Measurements from ENCODE around the gene DBF4B.

Gene DBF4B

DNA sequence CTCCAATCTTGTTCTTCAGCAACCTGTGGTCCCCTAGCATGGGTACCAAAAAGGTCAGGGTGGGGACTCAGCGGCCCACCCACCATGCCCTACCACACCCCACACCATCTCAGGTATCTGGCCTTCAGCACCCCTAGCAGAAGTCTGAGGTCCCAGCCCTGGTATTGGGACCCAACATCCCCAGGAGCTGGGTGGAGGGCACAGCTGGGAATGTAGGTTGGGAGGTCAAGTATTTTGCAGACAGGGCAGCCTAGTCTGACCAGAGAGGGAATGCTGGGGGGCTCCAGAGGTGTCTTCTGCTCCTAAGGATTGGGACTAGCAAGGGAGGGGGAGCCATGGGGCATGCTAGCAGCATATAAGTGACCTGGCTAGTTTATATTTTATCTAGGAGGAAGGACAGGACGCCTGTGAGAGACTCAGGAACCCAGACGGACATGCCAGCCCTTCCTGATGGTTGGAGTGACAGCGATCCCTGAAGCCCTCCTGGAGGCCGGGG is 49.5 kb downstream of the DBF4B start:
- TF ChIP-seq JUND (IDR thresholded peaks at IDR 0.05; ENCODE audit: low read depth) = no peak
- DNase-seq (ENCODE audit: low read depth in 1 of 2, low spot score in 1 of 2) = no peak
- in situ Hi-C loops (cut with HindIII; ENCODE audit: low pct_unique_long_range_greater_than_20kb, low sequenced_read_pairs) = no loop called here

GRCh38 chr17:44758414-44759085 is 50.1 kb downstream of the DBF4B start, which contains the start of gene ADAM11:
ADAM11 (plus strand) TSS chr17:44758988; CDS start chr17:44759200, 212 bp downstream.
- no peak for TF ChIP-seq JUND (IDR thresholded peaks at IDR 0.05; ENCODE audit: low read depth)
- in situ Hi-C loops (cut with HindIII; ENCODE audit: low pct_unique_long_range_greater_than_20kb, low sequenced_read_pairs) = no loop called here
- DNase-seq (ENCODE audit: low read depth in 1 of 2, low spot score in 1 of 2) = peak in 1 of 2 experiments; percentile 77

DNA sequence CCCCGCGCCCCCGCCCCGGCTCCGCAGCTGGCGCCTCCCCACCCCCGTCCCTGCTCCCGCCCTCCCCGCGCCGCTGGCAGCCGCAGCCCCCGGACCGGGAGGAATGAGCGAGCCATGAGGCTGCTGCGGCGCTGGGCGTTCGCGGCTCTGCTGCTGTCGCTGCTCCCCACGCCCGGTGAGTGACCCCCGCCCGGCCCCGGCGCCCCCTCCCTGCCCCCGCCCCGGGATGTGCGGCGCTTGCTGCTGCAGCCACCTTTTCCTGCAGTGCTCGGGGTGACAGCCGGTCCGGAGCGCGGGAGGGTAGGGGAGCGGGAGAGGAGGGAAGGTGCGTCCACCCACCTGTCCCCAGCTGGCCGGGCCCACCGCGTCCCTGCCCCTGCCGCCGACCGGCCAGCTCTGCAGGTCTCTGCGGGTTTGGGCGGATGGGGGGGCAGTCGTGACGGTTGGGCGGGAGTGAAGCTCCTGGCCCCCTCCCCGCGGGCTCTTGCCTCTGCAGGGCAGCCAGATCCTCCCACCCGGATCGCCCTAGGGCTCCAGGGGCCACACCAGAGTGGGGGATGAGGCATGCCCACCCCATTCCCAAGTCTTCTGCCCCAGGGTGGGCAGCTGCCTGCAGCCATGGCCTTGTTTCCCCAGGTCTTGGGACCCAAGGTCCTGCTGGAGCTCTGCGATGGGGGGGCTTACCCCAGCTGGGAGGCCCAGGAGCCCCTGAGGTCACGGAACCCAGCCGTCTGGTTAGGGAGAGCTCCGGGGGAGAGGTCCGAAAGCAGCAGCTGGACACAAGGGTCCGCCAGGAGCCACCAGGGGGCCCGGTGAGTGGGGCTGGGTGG is 50.8 kb downstream of the DBF4B start:
- peak in 1 of 2 experiments; percentile 69 for DNase-seq (ENCODE audit: low read depth in 1 of 2, low spot score in 1 of 2)
- in situ Hi-C loops (cut with HindIII; ENCODE audit: low pct_unique_long_range_greater_than_20kb, low sequenced_read_pairs) = no loop called here
- no peak for TF ChIP-seq JUND (IDR thresholded peaks at IDR 0.05; ENCODE audit: low read depth)

DNA sequence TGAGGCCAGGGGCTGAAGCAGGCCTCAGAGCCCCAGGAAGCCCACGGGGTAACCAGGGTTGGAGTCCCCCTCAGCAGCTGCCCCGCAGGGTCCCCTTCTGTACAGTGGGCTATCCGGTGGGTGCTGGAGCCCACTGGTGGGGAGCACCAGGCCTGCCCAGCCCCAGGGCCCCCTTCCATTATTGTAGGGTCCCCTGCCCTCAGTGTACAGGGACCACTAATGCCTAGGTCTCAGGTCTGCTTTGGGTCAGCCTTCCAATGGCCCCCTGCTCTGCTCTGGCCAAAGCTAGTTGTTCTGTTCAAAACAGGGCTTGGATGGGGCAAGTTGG is 51.4 kb downstream of the DBF4B start:
- no peak for TF ChIP-seq JUND (IDR thresholded peaks at IDR 0.05; ENCODE audit: low read depth)
- in situ Hi-C loops (cut with HindIII; ENCODE audit: low pct_unique_long_range_greater_than_20kb, low sequenced_read_pairs) = no loop called here
- DNase-seq (ENCODE audit: low read depth in 1 of 2, low spot score in 1 of 2) = no peak

DNA sequence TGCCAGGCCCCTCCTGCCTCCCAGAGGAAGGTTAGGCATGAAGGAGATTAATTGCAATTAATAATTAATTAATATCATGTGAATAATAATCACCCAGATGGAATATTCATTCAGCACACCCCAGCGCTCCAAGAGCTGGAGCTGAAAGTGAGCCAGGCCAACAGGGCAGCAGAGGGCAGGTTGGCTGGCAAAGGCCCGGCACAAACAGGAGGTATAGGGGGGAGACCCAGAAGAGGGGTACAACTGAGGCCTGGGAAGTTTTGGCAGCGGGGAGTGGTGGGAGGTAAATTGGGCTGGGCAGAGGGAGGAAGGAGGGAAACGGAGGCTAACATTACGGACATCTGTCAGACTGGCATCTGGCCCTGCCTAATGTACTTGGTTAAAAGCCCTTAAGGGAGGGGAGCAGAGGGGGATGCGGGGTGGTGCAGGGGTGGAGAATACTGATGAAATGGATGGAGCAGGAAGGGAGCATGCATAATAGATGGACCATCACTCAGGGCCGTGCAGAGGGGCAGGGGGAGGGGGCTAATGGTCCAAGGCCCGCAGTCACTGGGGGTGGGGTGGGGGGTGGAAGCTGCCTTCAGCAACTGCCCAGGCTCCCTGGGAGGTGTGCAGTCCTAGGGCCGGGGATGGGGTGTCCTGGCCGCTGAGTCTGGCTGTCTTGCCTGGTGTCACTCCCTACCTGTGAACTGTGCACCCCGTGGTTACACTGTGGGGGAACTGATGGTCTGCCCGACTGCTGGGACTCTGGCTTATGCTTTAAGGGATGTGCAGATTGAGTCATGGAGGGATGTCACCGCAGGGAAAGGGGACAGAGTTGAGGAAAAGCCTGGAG is 52.2 kb downstream of the DBF4B start:
- TF ChIP-seq JUND (IDR thresholded peaks at IDR 0.05; ENCODE audit: low read depth) = no peak
- no peak for DNase-seq (ENCODE audit: low read depth in 1 of 2, low spot score in 1 of 2)
- in situ Hi-C loops (cut with HindIII; ENCODE audit: low pct_unique_long_range_greater_than_20kb, low sequenced_read_pairs) = no loop called here

GRCh38 chr17:44761932-44762810 is 53.7 kb downstream of the DBF4B start:
- in situ Hi-C loops (cut with HindIII; ENCODE audit: low pct_unique_long_range_greater_than_20kb, low sequenced_read_pairs) = no loop called here
- TF ChIP-seq JUND (IDR thresholded peaks at IDR 0.05; ENCODE audit: low read depth) = no peak
- no peak for DNase-seq (ENCODE audit: low read depth in 1 of 2, low spot score in 1 of 2)

DNA sequence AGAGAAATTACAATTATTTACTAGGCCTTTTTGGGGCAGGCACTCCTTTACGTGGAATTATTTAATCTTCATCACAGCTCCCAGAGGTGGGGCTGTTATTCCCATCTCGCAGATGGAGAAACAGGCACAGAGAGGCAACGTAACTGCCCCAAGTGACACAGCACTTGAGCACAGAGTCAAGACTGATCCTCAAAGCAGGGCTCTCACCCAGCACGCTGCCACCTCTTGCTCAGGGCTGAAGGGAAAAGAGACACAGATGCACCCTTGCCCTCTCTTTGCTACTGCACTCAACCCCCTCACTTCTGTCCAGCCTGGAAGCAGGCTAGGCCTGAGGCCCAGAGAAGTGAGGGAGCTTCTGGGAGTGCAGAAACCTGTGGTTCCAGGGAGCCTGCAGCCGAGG is 54.7 kb downstream of the DBF4B start:
- in situ Hi-C loops (cut with HindIII; ENCODE audit: low pct_unique_long_range_greater_than_20kb, low sequenced_read_pairs) = no loop called here
- DNase-seq (ENCODE audit: low read depth in 1 of 2, low spot score in 1 of 2) = no peak
- no peak for TF ChIP-seq JUND (IDR thresholded peaks at IDR 0.05; ENCODE audit: low read depth)

DNA sequence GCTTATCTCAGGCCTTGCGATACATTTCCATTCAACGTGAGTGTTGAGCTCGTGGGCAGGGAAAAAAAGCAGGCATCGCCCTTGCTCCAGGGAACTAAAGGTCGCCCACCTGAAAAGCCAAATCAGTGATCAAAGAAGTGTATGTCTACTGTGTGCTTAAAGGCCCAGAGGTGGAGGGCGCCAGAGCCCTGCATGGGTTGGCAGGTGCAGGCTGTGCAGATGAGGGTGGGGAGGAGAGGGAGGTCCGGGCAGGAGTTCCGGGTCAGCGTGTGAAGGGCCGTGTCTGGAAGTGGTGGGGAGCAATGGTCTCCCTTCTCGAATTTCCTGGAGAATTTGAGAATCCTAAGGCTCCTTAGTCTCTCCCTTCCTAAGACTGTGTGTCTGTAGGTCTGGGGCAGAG is 57.5 kb downstream of the DBF4B start:
- DNase-seq (ENCODE audit: low read depth in 1 of 2, low spot score in 1 of 2) = no peak
- TF ChIP-seq JUND (IDR thresholded peaks at IDR 0.05; ENCODE audit: low read depth) = no peak
- in situ Hi-C loops (cut with HindIII; ENCODE audit: low pct_unique_long_range_greater_than_20kb, low sequenced_read_pairs) = no loop called here

- TF ChIP-seq JUND (IDR thresholded peaks at IDR 0.05; ENCODE audit: low read depth) = no peak
- no peak for DNase-seq (ENCODE audit: low read depth in 1 of 2, low spot score in 1 of 2)
- in situ Hi-C loops (cut with HindIII; ENCODE audit: low pct_unique_long_range_greater_than_20kb, low sequenced_read_pairs) = no loop called here
Measured at GRCh38 chr17:44766409-44767038, 58.1 kb downstream of the DBF4B start.

GRCh38 chr17:44767493-44767892 is 59.0 kb downstream of the DBF4B start:
- in situ Hi-C loops (cut with HindIII; ENCODE audit: low pct_unique_long_range_greater_than_20kb, low sequenced_read_pairs) = no loop called here
- no peak for DNase-seq (ENCODE audit: low read depth in 1 of 2, low spot score in 1 of 2)
- TF ChIP-seq JUND (IDR thresholded peaks at IDR 0.05; ENCODE audit: low read depth) = no peak

GRCh38 chr17:44768505-44769142 is 60.2 kb downstream of the DBF4B start:
- DNase-seq (ENCODE audit: low read depth in 1 of 2, low spot score in 1 of 2) = no peak
- in situ Hi-C loops (cut with HindIII; ENCODE audit: low pct_unique_long_range_greater_than_20kb, low sequenced_read_pairs) = no loop called here
- TF ChIP-seq JUND (IDR thresholded peaks at IDR 0.05; ENCODE audit: low read depth) = no peak
